ENCODE data around the gene DOCK1.

The DOCK1 gene

GRCh38 chr10:127161482-127161881, 256.3 kb downstream of the DOCK1 start:
- H3K4me3 ChIP-seq (replicated peaks in 1 of 2; ENCODE audit: low read depth in 2 of 2, low read length in 2 of 2): no peak overlapping the region
- no peak for TF ChIP-seq CTCF (IDR thresholded peaks at IDR 0.05; ENCODE audit: low read depth, low read length)
- no peak for DNase-seq (ENCODE audit: low read depth in 2 of 2)

- no peak for DNase-seq (ENCODE audit: low read depth in 2 of 2)
- H3K4me3 ChIP-seq (replicated peaks in 1 of 2; ENCODE audit: low read depth in 2 of 2, low read length in 2 of 2): no peak overlapping the region
- TF ChIP-seq CTCF (IDR thresholded peaks at IDR 0.05; ENCODE audit: low read depth, low read length): no peak
These were observed 257.6 kb downstream of the DOCK1 start for GRCh38 chr10:127162841-127163240.

DNA sequence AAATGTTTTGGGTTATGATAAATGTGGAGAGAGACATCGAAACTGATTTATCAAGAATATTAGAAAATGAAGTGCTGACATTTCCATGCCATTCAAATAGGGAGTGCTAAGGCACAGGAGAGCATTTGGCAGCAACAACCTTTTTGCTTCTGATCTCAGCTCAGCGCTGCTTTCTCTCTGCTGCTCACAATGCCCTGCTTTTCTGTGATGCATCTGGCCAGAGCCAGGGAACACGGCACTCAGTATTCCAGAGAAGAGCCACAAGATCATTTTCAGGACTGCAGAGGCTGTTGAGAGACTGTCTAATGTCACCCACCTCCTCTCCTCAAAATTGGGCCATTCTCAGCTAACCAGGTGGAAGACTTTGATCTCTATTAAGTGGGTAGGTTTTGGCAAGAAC, 263.0 kb downstream of the DOCK1 start:
- no peak for TF ChIP-seq CTCF (IDR thresholded peaks at IDR 0.05; ENCODE audit: low read depth, low read length)
- DNase-seq (ENCODE audit: low read depth in 2 of 2): no peak
- H3K4me3 ChIP-seq (replicated peaks in 1 of 2; ENCODE audit: low read depth in 2 of 2, low read length in 2 of 2): no peak overlapping the region

DNA sequence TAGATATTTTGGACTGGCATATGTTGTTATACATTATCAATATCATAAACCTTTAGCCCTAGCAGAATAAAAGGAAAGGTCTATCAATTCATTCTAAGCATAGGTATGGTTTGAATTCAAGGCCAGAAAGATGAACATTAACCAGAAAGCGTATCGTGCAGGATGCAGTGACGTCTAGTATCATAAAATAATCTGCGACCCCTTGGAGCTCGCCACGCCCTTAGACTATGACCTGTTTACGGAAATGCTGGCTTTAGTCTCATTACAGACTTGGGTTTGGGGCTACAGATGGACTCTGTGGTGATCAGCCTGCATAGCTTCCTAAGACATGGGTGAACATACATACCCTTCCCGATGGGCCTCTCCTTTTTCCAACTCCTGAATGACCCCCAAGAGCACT, 269.6 kb downstream of the DOCK1 start:
- H3K4me3 ChIP-seq (replicated peaks in 1 of 2; ENCODE audit: low read depth in 2 of 2, low read length in 2 of 2): no peak overlapping the region
- DNase-seq (ENCODE audit: low read depth in 2 of 2): no peak
- TF ChIP-seq CTCF (IDR thresholded peaks at IDR 0.05; ENCODE audit: low read depth, low read length): no peak

- no peak for TF ChIP-seq CTCF (IDR thresholded peaks at IDR 0.05; ENCODE audit: low read depth, low read length)
- DNase-seq (ENCODE audit: low read depth in 2 of 2): no peak
- no peak overlapping the region for H3K4me3 ChIP-seq (replicated peaks in 1 of 2; ENCODE audit: low read depth in 2 of 2, low read length in 2 of 2)
These were observed 270.3 kb downstream of the DOCK1 start for GRCh38 chr10:127175357-127176110.

DNA sequence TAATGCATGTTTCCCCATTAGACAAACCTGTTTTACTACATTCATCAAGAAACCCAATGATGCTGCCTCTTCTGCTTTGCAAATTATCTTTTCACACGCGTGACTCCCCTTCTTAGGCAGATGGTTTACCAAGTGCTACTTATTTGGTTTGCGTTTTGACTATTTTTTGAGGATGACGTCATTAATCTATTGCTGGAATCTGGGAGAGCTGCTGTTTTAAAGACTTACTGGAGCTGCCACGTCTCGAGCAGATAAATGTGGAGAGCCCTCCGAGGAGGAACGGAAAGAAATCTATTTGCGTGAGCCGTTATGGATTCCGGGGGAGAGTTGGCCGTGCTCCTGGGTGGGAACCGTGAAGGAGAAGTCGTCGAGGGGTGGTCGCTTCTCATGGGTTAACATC, 271.4 kb downstream of the DOCK1 start:
- TF ChIP-seq CTCF (IDR thresholded peaks at IDR 0.05; ENCODE audit: low read depth, low read length): no peak
- DNase-seq (ENCODE audit: low read depth in 2 of 2): no peak
- H3K4me3 ChIP-seq (replicated peaks in 1 of 2; ENCODE audit: low read depth in 2 of 2, low read length in 2 of 2): no peak overlapping the region
